SJCRH30 (cell line): ENCODE data around the gene WDR1. TPM values are rescaled to one million over a fixed set of nuclear protein-coding genes. Genes with fewer than 3 reads are reported as not detected.

ENCODE experiments used
- DNase-seq, 2 experiments: peaks; one replicate each; pipeline ENCODE4 v3.0.0-alpha.2; 2015 to 2020
- H3K27ac ChIP-seq: fragments of 250-450 bp; sonication (Bioruptor Pico); 2 replicates; pipeline ENCODE4 v1.5.1; 2020; ENCODE audit warnings: mild to moderate bottlenecking, moderate library complexity
- H3K27me3 ChIP-seq: fragments of 250-450 bp; sonication (Bioruptor Pico); 2 replicates; pipeline ENCODE4 v1.5.1; 2020; ENCODE audit warnings: mild to moderate bottlenecking, moderate library complexity
- H3K36me3 ChIP-seq: fragments of 250-450 bp; sonication (Bioruptor Pico); 2 replicates; pipeline ENCODE4 v1.5.1; 2020; ENCODE audit warnings: mild to moderate bottlenecking, moderate library complexity
- H3K4me1 ChIP-seq: fragments of 250-450 bp; sonication (Bioruptor Pico); 2 replicates; pipeline ENCODE4 v1.5.1; 2020; ENCODE audit warnings: mild to moderate bottlenecking, moderate library complexity
- H3K4me3 ChIP-seq: fragments of 250-450 bp; sonication (Bioruptor Pico); 2 replicates; pipeline ENCODE4 v1.5.1; 2020; ENCODE audit warnings: mild to moderate bottlenecking, moderate library complexity
- H3K9me3 ChIP-seq: fragments of 250-450 bp; sonication (Bioruptor Pico); replicated peaks from 2 replicates; pipeline ENCODE4 v1.5.1; 2020; ENCODE audit warnings: mild to moderate bottlenecking, moderate library complexity
- total RNA-seq: library from RNA; depleted of rRNA; stranded (reverse); fragments of >200 nt; shearing (Covaris generic); gene quantifications from 2 replicates; pipeline ENCODE4 v1.2.3, GENCODE V29; 2014

WDR1 gene
- total RNA-seq, 1 experiment from 2014 or later: 95.1 TPM

- DNase-seq: no peak
- Histone ChIP-seq H3K4me1 (no peaks in the 10 kb centered on the region), H3K9me3 (no peaks in the 10 kb centered on the region), H3K36me3 (peaks cover 32% of the 10 kb centered on the region), H3K4me3 (no peak overlapping the region), H3K27ac (no peak overlapping the region), H3K27me3 (no peaks in the 10 kb centered on the region)
Measured at GRCh38 chr4:10072420-10073017, 44.1 kb downstream of the WDR1 start.

- H3K27ac ChIP-seq: no peak overlapping the region
- DNase-seq: no peak
- H3K36me3 ChIP-seq: no peaks in the 10 kb centered on the region
- H3K4me1 ChIP-seq: no peaks in the 10 kb centered on the region
- no peaks in the 10 kb centered on the region for H3K27me3 ChIP-seq
- no peaks in the 10 kb centered on the region for H3K9me3 ChIP-seq
- H3K4me3 ChIP-seq: no peak overlapping the region
Measured at GRCh38 chr4:10069075-10069642, 47.4 kb downstream of the WDR1 start.

DNA sequence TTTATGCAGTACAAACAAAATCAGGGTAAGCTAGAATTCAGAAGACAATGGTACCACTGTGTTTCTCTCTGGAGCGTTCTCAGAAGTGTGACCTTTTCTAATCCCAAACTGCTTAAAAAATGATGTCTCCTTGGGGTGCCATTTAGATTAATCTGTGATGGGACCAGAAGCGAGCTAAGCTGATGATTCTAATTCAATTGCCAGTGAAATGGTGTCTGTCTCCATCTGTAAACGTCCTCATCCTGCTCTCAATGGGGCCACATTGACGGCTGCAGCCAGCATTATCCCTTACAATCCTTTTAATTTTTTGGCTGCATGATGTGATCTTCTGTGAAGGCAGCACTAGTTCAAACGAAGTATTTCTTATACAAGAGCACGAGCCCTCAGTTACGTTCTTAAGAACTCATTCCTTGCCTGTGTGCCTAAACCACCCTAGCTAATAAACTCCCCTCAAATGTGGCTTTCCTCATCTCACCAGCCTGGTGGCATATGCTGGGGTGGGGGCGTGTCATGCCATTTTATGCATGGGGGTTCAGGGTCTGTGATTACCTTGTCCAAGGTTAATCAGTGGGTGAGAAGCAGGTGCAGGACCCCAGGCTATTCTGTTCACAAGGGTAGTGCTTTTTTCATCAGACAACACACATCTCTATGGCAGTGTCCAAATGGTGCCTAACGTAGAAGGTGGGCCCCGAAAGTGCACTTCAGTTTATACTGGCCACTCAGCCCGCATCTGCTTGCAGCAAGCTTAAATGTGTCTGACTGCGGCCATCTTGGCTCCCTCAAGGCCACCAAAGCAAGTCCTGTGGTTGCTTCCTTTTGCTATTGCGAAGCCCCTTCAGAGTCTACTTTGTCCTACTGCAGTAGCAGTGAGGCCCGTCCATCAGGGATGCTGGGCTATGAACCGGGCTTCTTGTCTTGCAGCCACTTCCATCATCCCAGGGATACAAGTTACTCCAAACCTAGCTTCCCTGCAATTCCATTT is 49.6 kb downstream of the WDR1 start:
- no peak for DNase-seq

DNA sequence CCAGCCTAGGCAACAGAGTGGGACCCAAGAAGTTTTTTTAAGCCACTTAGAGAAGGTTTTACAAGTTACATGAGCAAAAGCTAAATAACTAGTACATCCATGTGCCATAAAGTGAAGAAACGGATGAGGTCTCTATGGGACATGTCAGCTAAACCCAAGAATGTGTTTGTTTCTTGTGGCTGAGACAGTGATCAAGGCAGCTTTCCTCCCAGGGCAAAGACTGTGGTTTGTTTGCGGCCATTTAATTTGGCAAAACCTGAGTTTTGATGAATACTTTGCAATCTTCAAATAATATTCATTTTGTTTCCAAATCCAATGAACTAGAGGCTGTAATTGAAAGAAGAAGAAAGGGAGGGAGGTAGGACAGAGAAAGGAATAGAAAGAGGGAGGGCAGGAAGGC is 50.4 kb downstream of the WDR1 start:
- no peak for DNase-seq
- H3K4me3 ChIP-seq: no peak overlapping the region
- no peaks in the 10 kb centered on the region for H3K9me3 ChIP-seq
- H3K27ac ChIP-seq: no peak overlapping the region
- H3K27me3 ChIP-seq: no peaks in the 10 kb centered on the region
- H3K4me1 ChIP-seq: no peaks in the 10 kb centered on the region
- no peaks in the 10 kb centered on the region for H3K36me3 ChIP-seq

More for the DNA sequence above, 49.6 kb downstream of the WDR1 start:
- no peak overlapping the region for H3K4me3 ChIP-seq
- no peak overlapping the region for H3K27ac ChIP-seq
- no peaks in the 10 kb centered on the region for H3K4me1 ChIP-seq
- no peaks in the 10 kb centered on the region for H3K9me3 ChIP-seq
- no peaks in the 10 kb centered on the region for H3K36me3 ChIP-seq
- H3K27me3 ChIP-seq: no peaks in the 10 kb centered on the region

GRCh38 chr4:10063544-10064300 is 52.9 kb downstream of the WDR1 start:
- H3K9me3 ChIP-seq: no peaks in the 10 kb centered on the region
- no peaks in the 10 kb centered on the region for H3K4me1 ChIP-seq
- H3K36me3 ChIP-seq: no peaks in the 10 kb centered on the region
- no peak overlapping the region for H3K4me3 ChIP-seq
- H3K27ac ChIP-seq: no peak overlapping the region
- no peaks in the 10 kb centered on the region for H3K27me3 ChIP-seq
- DNase-seq: peak in 1 of 2 experiments; percentile 43

- Histone ChIP-seq H3K9me3 (no peaks in the 10 kb centered on the region), H3K27ac (no peak overlapping the region), H3K4me3 (no peak overlapping the region), H3K27me3 (no peaks in the 10 kb centered on the region), H3K4me1 (no peaks in the 10 kb centered on the region), H3K36me3 (no peaks in the 10 kb centered on the region)
- DNase-seq: no peak
Measured at GRCh38 chr4:10061650-10062415, 54.8 kb downstream of the WDR1 start.

DNA sequence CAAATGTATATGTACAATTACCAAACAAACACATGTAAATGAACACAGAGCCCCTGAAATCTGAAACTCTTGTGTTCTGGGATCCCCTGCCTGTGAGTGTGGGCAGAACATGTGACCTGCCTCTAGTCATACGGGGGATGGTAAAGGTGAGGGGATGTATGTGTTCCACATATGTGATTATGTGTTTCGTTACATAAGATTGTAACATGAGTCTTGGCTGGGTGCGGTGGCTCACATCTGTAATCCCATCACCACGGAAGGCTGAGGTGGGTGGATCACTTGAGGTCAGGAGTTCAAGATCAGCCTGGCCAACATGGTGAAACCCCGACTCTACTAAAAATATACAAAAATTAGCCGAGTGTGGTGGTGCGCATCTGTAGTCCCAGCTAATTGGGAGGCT is 58.2 kb downstream of the WDR1 start:
- Histone ChIP-seq H3K4me3 (no peak overlapping the region), H3K9me3 (no peaks in the 10 kb centered on the region), H3K36me3 (no peaks in the 10 kb centered on the region), H3K4me1 (peaks cover 12% of the 10 kb centered on the region), H3K27ac (no peak overlapping the region), H3K27me3 (no peaks in the 10 kb centered on the region)
- DNase-seq: no peak

DNA sequence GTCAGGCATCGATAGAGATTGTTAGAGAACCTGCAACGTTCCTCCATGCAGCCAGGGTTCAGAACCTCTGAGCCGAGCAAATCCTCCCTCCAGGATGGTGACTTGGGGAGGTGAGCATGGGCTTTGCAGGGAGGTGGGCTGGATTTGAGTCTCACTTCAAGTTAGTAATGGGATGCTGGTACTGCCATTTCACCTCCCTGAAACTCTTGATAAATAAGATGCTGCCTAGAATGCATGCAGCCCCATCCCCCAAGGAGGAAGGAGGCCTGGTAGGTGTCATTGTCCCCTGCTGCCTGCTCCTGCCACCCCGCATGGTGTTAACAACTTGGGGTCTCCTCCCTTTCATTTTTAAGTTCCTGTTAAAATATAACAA is 59.6 kb downstream of the WDR1 start:
- Histone ChIP-seq H3K4me1 (peaks cover 12% of the 10 kb centered on the region), H3K27ac (no peak overlapping the region), H3K27me3 (no peaks in the 10 kb centered on the region), H3K4me3 (no peak overlapping the region), H3K36me3 (no peaks in the 10 kb centered on the region), H3K9me3 (no peaks in the 10 kb centered on the region)
- no peak for DNase-seq

DNA sequence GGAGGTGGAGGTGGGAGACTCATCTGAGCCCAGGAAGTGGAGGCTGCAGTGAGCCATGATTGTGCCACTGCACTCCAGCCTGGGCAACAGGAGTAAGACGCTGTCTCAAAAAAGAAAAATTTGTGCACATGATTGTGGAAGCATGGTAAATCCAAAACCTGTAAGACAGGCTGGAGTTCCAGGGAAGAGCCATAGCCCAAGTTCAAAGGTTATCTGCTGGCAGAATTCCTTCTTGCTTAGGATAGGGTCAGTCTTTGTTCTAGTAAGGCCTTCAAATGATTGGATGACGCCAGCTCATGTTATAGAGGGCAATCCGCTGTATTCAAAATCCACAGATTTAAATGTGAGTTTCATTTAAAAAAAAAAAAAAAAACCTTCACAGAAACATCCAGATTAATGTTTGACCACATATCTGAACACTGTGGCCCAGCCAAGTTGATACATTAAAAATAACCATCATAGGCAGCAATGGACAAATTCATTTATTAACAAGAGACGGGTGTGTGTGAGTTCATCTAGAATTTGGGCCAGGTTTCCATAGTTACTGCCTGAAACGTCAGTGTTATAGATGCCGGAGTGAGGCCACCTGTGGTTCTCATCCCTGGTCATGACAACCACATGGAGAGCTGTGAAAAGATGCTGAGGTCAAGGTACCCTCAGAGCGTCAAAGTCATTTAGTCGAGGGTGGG is 60.1 kb downstream of the WDR1 start:
- H3K4me1 ChIP-seq: peaks cover 12% of the 10 kb centered on the region
- no peak overlapping the region for H3K4me3 ChIP-seq
- DNase-seq: no peak
- H3K36me3 ChIP-seq: no peaks in the 10 kb centered on the region
- no peak overlapping the region for H3K27ac ChIP-seq
- no peaks in the 10 kb centered on the region for H3K27me3 ChIP-seq
- no peaks in the 10 kb centered on the region for H3K9me3 ChIP-seq

DNA sequence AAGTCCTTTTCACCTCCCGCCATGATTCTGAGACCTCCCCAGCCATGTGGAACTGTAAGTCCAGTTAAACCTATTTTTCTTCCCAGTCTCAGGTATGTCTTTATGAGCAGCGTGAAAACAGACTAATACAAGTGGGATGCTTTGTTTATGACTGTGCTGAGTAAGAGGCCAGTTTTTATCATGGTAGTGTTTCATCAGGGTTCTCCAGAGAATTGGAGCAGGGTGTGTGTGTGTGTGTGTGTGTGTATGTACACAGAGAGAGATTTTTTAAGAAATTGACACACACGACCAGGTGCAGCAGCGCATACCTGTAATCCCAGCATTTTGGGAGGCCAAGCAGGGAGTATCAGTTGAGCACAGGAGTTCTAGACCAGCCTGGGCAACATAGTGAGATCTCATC is 60.7 kb downstream of the WDR1 start:
- peaks cover 12% of the 10 kb centered on the region for H3K4me1 ChIP-seq
- H3K27ac ChIP-seq: no peak overlapping the region
- H3K4me3 ChIP-seq: no peak overlapping the region
- H3K9me3 ChIP-seq: no peaks in the 10 kb centered on the region
- no peak for DNase-seq
- H3K36me3 ChIP-seq: no peaks in the 10 kb centered on the region
- H3K27me3 ChIP-seq: no peaks in the 10 kb centered on the region

DNA sequence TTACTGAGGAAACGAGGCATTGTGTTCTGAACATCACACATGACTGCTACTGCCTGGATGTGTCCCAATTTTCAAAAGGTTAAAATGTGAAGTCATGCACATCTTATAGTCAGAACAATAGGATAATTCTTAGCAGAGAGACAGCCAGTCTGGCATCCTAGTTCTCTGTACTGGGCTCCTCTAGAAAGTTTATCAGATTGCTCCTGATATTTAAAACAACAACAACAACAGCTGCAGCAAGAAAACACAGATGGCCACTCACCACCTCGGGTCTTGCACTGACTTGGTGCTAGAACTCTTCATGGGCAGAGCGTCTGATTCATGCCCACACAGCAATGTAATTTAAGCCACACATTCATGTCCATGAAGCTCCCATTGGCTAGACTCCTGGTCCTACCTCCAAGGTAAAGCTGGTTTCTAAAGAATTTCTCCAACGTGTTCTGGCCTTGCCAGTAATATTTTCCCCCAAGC is 62.0 kb downstream of the WDR1 start:
- H3K9me3 ChIP-seq: no peaks in the 10 kb centered on the region
- H3K4me1 ChIP-seq: peaks cover 15% of the 10 kb centered on the region
- H3K27ac ChIP-seq: peak overlapping the region; percentile 32; the same call in 1 of the 2 replicates
- peak; percentile 24 to 44 for DNase-seq
- no peaks in the 10 kb centered on the region for H3K36me3 ChIP-seq
- no peaks in the 10 kb centered on the region for H3K27me3 ChIP-seq
- no peak overlapping the region for H3K4me3 ChIP-seq

DNA sequence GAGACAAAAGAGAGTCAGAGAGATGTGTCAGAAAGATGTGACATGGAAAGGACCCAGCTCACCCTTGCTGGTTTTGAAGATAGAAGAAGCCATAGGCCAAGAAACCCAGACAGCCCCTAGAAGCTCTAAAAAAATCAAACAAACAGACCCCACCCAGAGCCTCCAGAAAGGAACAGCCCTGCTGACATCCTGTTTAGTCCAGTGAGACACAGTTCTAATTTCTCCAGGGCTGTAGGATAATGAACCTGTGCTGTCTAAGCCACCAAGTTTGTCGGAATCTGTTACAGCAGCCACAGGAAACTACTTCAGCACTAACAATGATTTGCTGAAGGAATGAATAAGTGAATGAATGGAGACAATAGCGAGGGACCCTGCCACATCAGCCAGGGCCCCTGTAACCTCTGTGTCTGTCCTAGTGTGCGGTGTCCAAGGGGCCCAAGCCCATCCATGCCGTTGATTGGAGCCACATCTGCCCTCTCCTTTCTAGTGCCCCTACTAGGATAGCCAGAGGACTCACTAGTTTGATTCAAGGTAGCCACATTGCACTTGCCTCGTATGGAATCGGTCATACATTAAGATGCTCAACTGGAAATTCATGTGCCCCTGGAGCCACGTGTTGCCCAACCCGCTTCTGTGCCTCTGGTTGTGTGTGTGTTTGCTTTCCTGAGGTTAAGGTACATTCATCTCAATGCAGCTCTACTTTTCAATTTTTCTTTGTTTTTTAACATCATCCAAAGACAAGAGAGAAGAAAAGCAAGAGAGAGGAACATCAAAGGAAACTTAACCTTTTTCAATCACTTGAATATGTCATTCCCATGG is 62.8 kb downstream of the WDR1 start:
- no peak overlapping the region for H3K4me3 ChIP-seq
- no peaks in the 10 kb centered on the region for H3K36me3 ChIP-seq
- H3K4me1 ChIP-seq: peaks cover 15% of the 10 kb centered on the region
- H3K27ac ChIP-seq: peak overlapping the region; percentile 32; the same call in 1 of the 2 replicates
- DNase-seq: no peak
- no peaks in the 10 kb centered on the region for H3K27me3 ChIP-seq
- no peaks in the 10 kb centered on the region for H3K9me3 ChIP-seq
